Measurements from ENCODE around the gene KLRC3.

DNA sequence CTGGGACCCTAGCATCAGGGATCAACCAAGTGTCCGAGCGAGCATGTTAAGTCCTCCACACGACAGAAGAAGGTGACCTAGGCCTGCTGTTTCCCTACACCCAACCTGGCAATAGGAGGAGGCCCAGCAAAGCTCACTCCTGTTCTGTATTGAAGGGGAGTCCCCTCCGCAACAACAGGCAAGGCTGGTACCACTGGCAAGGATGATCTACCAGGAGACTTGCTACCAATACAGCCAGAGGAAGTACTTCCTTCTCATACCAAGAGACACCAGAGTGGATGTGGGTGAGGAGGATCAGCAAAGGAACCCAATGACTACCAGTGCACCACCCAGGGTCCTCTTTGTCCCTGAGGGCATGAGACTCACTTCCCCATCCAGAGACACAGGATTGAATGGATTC lies 27.8 kb upstream of the KLRC3 start:
- TF ChIP-seq, protein P1, sequence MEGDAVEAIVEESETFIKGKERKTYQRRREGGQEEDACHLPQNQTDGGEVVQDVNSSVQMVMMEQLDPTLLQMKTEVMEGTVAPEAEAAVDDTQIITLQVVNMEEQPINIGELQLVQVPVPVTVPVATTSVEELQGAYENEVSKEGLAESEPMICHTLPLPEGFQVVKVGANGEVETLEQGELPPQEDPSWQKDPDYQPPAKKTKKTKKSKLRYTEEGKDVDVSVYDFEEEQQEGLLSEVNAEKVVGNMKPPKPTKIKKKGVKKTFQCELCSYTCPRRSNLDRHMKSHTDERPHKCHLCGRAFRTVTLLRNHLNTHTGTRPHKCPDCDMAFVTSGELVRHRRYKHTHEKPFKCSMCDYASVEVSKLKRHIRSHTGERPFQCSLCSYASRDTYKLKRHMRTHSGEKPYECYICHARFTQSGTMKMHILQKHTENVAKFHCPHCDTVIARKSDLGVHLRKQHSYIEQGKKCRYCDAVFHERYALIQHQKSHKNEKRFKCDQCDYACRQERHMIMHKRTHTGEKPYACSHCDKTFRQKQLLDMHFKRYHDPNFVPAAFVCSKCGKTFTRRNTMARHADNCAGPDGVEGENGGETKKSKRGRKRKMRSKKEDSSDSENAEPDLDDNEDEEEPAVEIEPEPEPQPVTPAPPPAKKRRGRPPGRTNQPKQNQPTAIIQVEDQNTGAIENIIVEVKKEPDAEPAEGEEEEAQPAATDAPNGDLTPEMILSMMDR (IDR thresholded peaks at IDR 0.05): no peak
- TF ChIP-seq SIN3A (IDR thresholded peaks at IDR 0.05; ENCODE audit: borderline replicate concordance, insufficient read depth, low read depth, low read length) (no peak), TCF7L2 (IDR thresholded peaks at IDR 0.05; ENCODE audit: low read depth, low read length) (no peak), POLR2AphosphoS5 (IDR thresholded peaks at IDR 0.05; ENCODE audit: low read depth, low read length) (no peak)
- TF ChIP-seq, protein P2, sequence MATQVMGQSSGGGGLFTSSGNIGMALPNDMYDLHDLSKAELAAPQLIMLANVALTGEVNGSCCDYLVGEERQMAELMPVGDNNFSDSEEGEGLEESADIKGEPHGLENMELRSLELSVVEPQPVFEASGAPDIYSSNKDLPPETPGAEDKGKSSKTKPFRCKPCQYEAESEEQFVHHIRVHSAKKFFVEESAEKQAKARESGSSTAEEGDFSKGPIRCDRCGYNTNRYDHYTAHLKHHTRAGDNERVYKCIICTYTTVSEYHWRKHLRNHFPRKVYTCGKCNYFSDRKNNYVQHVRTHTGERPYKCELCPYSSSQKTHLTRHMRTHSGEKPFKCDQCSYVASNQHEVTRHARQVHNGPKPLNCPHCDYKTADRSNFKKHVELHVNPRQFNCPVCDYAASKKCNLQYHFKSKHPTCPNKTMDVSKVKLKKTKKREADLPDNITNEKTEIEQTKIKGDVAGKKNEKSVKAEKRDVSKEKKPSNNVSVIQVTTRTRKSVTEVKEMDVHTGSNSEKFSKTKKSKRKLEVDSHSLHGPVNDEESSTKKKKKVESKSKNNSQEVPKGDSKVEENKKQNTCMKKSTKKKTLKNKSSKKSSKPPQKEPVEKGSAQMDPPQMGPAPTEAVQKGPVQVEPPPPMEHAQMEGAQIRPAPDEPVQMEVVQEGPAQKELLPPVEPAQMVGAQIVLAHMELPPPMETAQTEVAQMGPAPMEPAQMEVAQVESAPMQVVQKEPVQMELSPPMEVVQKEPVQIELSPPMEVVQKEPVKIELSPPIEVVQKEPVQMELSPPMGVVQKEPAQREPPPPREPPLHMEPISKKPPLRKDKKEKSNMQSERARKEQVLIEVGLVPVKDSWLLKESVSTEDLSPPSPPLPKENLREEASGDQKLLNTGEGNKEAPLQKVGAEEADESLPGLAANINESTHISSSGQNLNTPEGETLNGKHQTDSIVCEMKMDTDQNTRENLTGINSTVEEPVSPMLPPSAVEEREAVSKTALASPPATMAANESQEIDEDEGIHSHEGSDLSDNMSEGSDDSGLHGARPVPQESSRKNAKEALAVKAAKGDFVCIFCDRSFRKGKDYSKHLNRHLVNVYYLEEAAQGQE (IDR thresholded peaks at IDR 0.05; ENCODE audit: insufficient read depth in 1 of 2, low read depth in 2 of 2, low read length in 1 of 2): no peak

Data from Panc1 (cell line).